GM12878 (cell line): ENCODE results near the gene STRIP2. TPM values are rescaled to one million over a fixed set of nuclear protein-coding genes. Genes with fewer than 3 reads are reported as not detected.

Experiments
- ATAC-seq: fragments of 200-7000 bp; cut with Tn5 transposase; 3 replicates; pipeline ENCODE4 v1.9.1; 2020; ENCODE audit warnings: mild to moderate bottlenecking, moderate library complexity
- BruUV-seq: library from RNA; stranded (reverse); fragments of 400-500 nt; replicated peaks from 2 replicates; lab custom pipeline; 2021; lab: Mats Ljungman, UMichigan
- CTCF ChIA-PET: fragments of 300-600 bp; sonication (Branson Sonifier 250); formaldehyde crosslinking; extraction: SDS; loops from one replicate; lab custom pipeline; 2021; ENCODE audit warnings: inconsistent platforms; lab: Yijun Ruan, JAX
- POLR2A ChIA-PET: fragments of 350-600 bp; formaldehyde crosslinking; extraction: SDS; loops from one replicate; lab custom pipeline; 2021; ENCODE audit warnings: inconsistent platforms; lab: Charles Lee
- RAD21 ChIA-PET: fragments of 300-600 bp; sonication (Branson Sonifier 250); formaldehyde crosslinking; loops from one replicate; lab custom pipeline; 2023; ENCODE audit warnings: antibody characterized with exemption; ENCODE audit not compliant: unreplicated experiment; lab: Charles Lee
- SMC1A ChIA-PET: fragments of 300-600 bp; sonication (Branson Sonifier 250); formaldehyde crosslinking; loops from one replicate; lab custom pipeline; 2023; ENCODE audit not compliant: unreplicated experiment, uncharacterized antibody; lab: Charles Lee
- DNase-seq: peaks from one replicate; pipeline ENCODE4 v3.0.0-alpha.2; 2011; ENCODE audit warnings: low read depth, low spot score
- FAIRE-seq: peaks from 3 replicates; lab custom pipeline; 2011; peaks lifted over from hg19 to GRCh38; lab: Jason Lieb, UNC
- H2AFZ ChIP-seq: 2 replicates; pipeline ENCODE4 v1.6.0; 2011; ENCODE audit warnings: low read depth, low read length, control low read depth; ENCODE audit not compliant: control insufficient read depth
- H3K27ac ChIP-seq: 2 replicates; pipeline ENCODE4 v1.5.1; 2011; ENCODE audit warnings: control low read depth; ENCODE audit not compliant: control insufficient read depth, insufficient read depth
- H3K27me3 ChIP-seq, 2 experiments: replicated peaks in 1 of 2; 2 replicates each; pipeline versions ENCODE4 v1.6.0 to v1.6.1; 2011; ENCODE audit warnings: low read length in 1 of 2; ENCODE audit not compliant: control insufficient read depth in 2 of 2, insufficient read depth in 2 of 2
- H3K36me3 ChIP-seq, 2 experiments: 2 replicates each; pipeline ENCODE4 v1.5.1; 2011; ENCODE audit warnings: low read length in 1 of 2; ENCODE audit not compliant: control insufficient read depth in 2 of 2, insufficient read depth in 2 of 2
- H3K4me1 ChIP-seq: 2 replicates; pipeline ENCODE4 v1.6.1; 2011; ENCODE audit warnings: mild to moderate bottlenecking, low read length, moderate library complexity, mixed read lengths; ENCODE audit not compliant: control insufficient read depth, insufficient read depth
- H3K4me2 ChIP-seq: 2 replicates; pipeline ENCODE4 v1.6.0; 2011; ENCODE audit warnings: control low read depth; ENCODE audit not compliant: control insufficient read depth, insufficient read depth
- H3K4me3 ChIP-seq: fragments of 200-600 bp; sonication (generic); 2 replicates; pipeline ENCODE4 v1.5.1; 2016
- H3K79me2 ChIP-seq: 2 replicates; pipeline ENCODE4 v1.6.0; 2011; ENCODE audit warnings: low read length; ENCODE audit not compliant: control insufficient read depth, insufficient read depth
- H3K9ac ChIP-seq: 2 replicates; pipeline ENCODE4 v1.8.0; 2011; ENCODE audit warnings: low read length, control low read depth, mixed read lengths; ENCODE audit not compliant: control insufficient read depth, insufficient read depth
- H3K9me3 ChIP-seq: replicated peaks from 3 replicates; pipeline ENCODE4 v1.5.1; 2011; ENCODE audit warnings: mild to moderate bottlenecking, low read length; ENCODE audit not compliant: control insufficient read depth, insufficient read depth
- H4K20me1 ChIP-seq: 2 replicates; pipeline ENCODE4 v1.6.0; 2011; ENCODE audit not compliant: control insufficient read depth, insufficient read depth
- BCL11A ChIP-seq: IDR thresholded peaks from 2 replicates; pipeline ENCODE4 v1.6.1; 2011; ENCODE audit warnings: low read depth, low read length
- CBX5 ChIP-seq: sonication (generic); IDR thresholded peaks from 2 replicates; pipeline ENCODE4 v1.6.1; 2016; ENCODE audit warnings: low read depth, moderate library complexity, mild to moderate bottlenecking, inconsistent platforms
- CEBPB ChIP-seq, 2 experiments: fragments of 150-350 bp in 1 of 2; IDR thresholded peaks; 2 replicates each; pipeline ENCODE4 v1.6.1; 2012 to 2014; ENCODE audit warnings: low read depth in 2 of 2, low read length in 2 of 2, borderline replicate concordance in 1 of 2, inconsistent platforms in 1 of 2
- DPF2 ChIP-seq: fragments of 450-650 bp; IDR thresholded peaks from 2 replicates; pipeline ENCODE4 v1.6.1; 2017; ENCODE audit warnings: mild to moderate bottlenecking
- IKZF1 ChIP-seq: fragments of 450-650 bp; conservative IDR thresholded peaks from 2 replicates; pipeline ENCODE4 v1.6.1; 2017; ENCODE audit warnings: antibody characterized with exemption, mild to moderate bottlenecking
- IKZF2 ChIP-seq, 2 experiments: fragments of 450-650 bp; IDR thresholded peaks; 2 replicates each; pipeline ENCODE4 v1.6.1; 2017; ENCODE audit warnings: mild to moderate bottlenecking in 2 of 2, moderate library complexity in 2 of 2
- IRF4 ChIP-seq: IDR thresholded peaks from 2 replicates; pipeline ENCODE4 v1.6.1; 2011; ENCODE audit warnings: low read depth, low read length
- KLF5 ChIP-seq: fragments of 450-650 bp; IDR thresholded peaks from 2 replicates; pipeline ENCODE4 v1.6.1; 2014; ENCODE audit warnings: mild to moderate bottlenecking; ENCODE audit not compliant: partially characterized antibody
- MEF2B ChIP-seq: fragments of 450-650 bp; IDR thresholded peaks from 2 replicates; pipeline ENCODE4 v1.6.1; 2018; ENCODE audit warnings: mild to moderate bottlenecking, moderate library complexity; ENCODE audit not compliant: partially characterized antibody, poor library complexity, severe bottlenecking
- NFIC ChIP-seq: IDR thresholded peaks from 2 replicates; pipeline ENCODE4 v1.6.1; 2012; ENCODE audit warnings: low read depth, mild to moderate bottlenecking, inconsistent platforms, low read length, moderate library complexity
- NFYA ChIP-seq: IDR thresholded peaks from 2 replicates; pipeline ENCODE4 v1.6.1; 2011; ENCODE audit warnings: low read depth, mild to moderate bottlenecking, low read length, improper control_type of control experiment, borderline replicate concordance
- POLR2AphosphoS2 ChIP-seq: IDR thresholded peaks from 2 replicates; pipeline ENCODE4 v1.6.1; 2011; ENCODE audit warnings: low read depth, mild to moderate bottlenecking, low read length, improper control_type of control experiment, moderate library complexity
- RB1 ChIP-seq: fragments of 450-650 bp; formaldehyde crosslinking; IDR thresholded peaks from 2 replicates; pipeline ENCODE4 v1.6.1; 2017; ENCODE audit warnings: mild to moderate bottlenecking, borderline replicate concordance
- RBBP5 ChIP-seq: fragments of 200-600 bp; sonication (generic); conservative IDR thresholded peaks from 2 replicates; pipeline ENCODE4 v1.6.1; 2016
- TCF3 ChIP-seq: IDR thresholded peaks from 2 replicates; pipeline ENCODE4 v1.6.1; 2012; ENCODE audit warnings: low read depth, mild to moderate bottlenecking, low read length, borderline replicate concordance; ENCODE audit not compliant: insufficient read depth
- ZNF622 ChIP-seq: fragments of 450-650 bp; IDR thresholded peaks from 2 replicates; pipeline ENCODE4 v1.6.1; 2017; ENCODE audit warnings: mild to moderate bottlenecking, inconsistent platforms
- WGBS: methylation state at CpG from one replicate; pipeline ENCODE4 v1.1.6; 2016; ENCODE audit warnings: low lambda C conversion rate; ENCODE audit not compliant: insufficient replicate concordance, insufficient coverage; ENCODE audit errors: missing lambda C conversion rate; 5-methylcytosine and 5-hydroxymethylcytosine counted together
- in situ Hi-C: fragments of 300-500 bp; cut with MboI; formaldehyde crosslinking; loops from 9 replicates; pipeline ENCODE4 v1.14.3; 2018; ENCODE audit warnings: mixed read lengths
- intact Hi-C: fragments of 100-400 bp; cut with micrococcal nuclease; formaldehyde crosslinking; loops from one replicate; pipeline ENCODE4 v1.14.2; 2022; ENCODE audit not compliant: unreplicated experiment
- polyA plus RNA-seq, 11 experiments: library from polyadenylated mRNA; depleted of rRNA in 4 of 11; unstranded in 6 of 11; stranded (reverse) in 5 of 11; fragments of >200 nt; fragmentation: Nextera tagmentation in 4 of 11; fragmentation: Illumina TruSeq in 1 of 11; extraction: Ambion mirVana in 4 of 11; extraction: Trizol in 1 of 11; gene quantifications; 1 replicate in 1 of 11; 2 replicates in 10 of 11; pipeline versions ENCODE4 v1.2.1 to v1.2.3, GENCODE V29; 2011 to 2016; ENCODE audit warnings: inconsistent platforms in 2 of 11, missing spikeins in 2 of 11, low read depth in 1 of 11
- total RNA-seq, 4 experiments: library from RNA; depleted of rRNA in 3 of 4; stranded (reverse); fragments of >200 nt in 3 of 4; fragmentation: Illumina TruSeq in 1 of 4; extraction: Trizol in 1 of 4; gene quantifications; 2 replicates each; pipeline versions ENCODE4 v1.2.1 to v1.2.3, GENCODE V29; 2013 to 2021
- TF ChIP-seq, protein P1 (sequence below): fragments of 450-650 bp; formaldehyde crosslinking; IDR thresholded peaks from 2 replicates; pipeline ENCODE4 v1.5.0; 2022; ENCODE audit warnings: mild to moderate bottlenecking, missing genetic modification characterization
- TF ChIP-seq, protein P2 (sequence below): IDR thresholded peaks from 2 replicates; pipeline ENCODE4 v1.6.1; 2012; ENCODE audit warnings: low read length, inconsistent platforms
- TF ChIP-seq, protein P3 (sequence below): fragments of 450-650 bp; conservative IDR thresholded peaks from 2 replicates; pipeline ENCODE4 v1.6.1; 2017; ENCODE audit warnings: mild to moderate bottlenecking, moderate library complexity

STRIP2 gene
- total and polyA plus RNA-seq, 10 of the 15 experiments (the other 5 are each of a cell fraction or from before 2014, with no cell fraction given): 0.48 to 5.8 (median 1.8) TPM

DNA sequence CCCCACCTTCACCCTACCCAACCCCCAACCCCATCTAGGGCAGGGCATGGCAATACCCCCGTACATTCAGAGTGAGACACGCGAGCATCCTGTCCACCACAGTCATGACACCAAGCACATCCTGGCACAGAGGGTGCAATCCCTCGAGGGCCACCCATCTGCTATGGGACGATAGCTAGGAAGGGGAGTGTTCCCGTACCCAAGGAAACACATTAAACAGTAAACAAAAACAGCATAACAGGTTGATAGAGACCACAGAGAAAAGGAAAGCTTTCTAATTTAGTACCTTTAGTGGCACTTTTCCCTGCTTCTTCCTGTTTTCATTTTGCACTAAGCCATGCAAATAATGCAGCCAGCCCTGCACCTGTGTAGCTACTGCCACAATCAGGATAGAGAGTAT, 65.8 kb downstream of the STRIP2 start:
- H3K36me3 ChIP-seq: no peaks in the 10 kb centered on the region
- peak overlapping the region; percentile 40 for H3K4me2 ChIP-seq
- H4K20me1 ChIP-seq: no peaks in the 10 kb centered on the region
- H3K9me3 ChIP-seq: no peaks in the 10 kb centered on the region
- no peaks in the 10 kb centered on the region; a peak in 1 of 4 replicates for H3K27me3 ChIP-seq
- in situ Hi-C loops: no loop called here
- POLR2A ChIA-PET: no interaction called here
- no peak overlapping the region for H3K27ac ChIP-seq
- no peak overlapping the region for H3K4me3 ChIP-seq
- WGBS: 2% methylated on average over 6 of the region's 6 CpGs
- DNase-seq: peak; percentile 26
- CTCF ChIA-PET: interaction anchor here (0.6 to 1.8 kb wide), 5 partner anchors 15 to 325 kb away, joined by 3 to 4 read pairs (median 3); no protein-coding TSS in a partner anchor
- SMC1A ChIA-PET: no interaction called here
- H2AFZ ChIP-seq: peak overlapping the region; percentile 59
- RAD21 ChIA-PET: no interaction called here
- H3K9ac ChIP-seq: no peak overlapping the region
- peak; percentile 35 for ATAC-seq
- FAIRE-seq: no peak
- H3K4me1 ChIP-seq: peaks cover 17% of the 10 kb centered on the region; the same call in 1 of the 2 replicates
- intact Hi-C loops: loop anchor here (10.0 kb wide), 1 partner anchor 225 kb away; no protein-coding TSS in a partner anchor
- no peaks in the 10 kb centered on the region for H3K79me2 ChIP-seq
- BruUV-seq: no TSS peak
- TF ChIP-seq BCL11A: no peak
- no peak for TF ChIP-seq ZNF622
- no peak for TF ChIP-seq KLF5
- no peak for TF ChIP-seq NFYA
- peak; percentile 57 to 73; a peak in 2 of 4 replicates for TF ChIP-seq IKZF2 (IDR thresholded peaks at IDR 0.05)
- TF ChIP-seq CEBPB (IDR thresholded peaks at IDR 0.05; ENCODE audit: borderline replicate concordance in 1 of 2, low read depth in 2 of 2, low read length in 2 of 2): no peak
- TF ChIP-seq, protein P1, sequence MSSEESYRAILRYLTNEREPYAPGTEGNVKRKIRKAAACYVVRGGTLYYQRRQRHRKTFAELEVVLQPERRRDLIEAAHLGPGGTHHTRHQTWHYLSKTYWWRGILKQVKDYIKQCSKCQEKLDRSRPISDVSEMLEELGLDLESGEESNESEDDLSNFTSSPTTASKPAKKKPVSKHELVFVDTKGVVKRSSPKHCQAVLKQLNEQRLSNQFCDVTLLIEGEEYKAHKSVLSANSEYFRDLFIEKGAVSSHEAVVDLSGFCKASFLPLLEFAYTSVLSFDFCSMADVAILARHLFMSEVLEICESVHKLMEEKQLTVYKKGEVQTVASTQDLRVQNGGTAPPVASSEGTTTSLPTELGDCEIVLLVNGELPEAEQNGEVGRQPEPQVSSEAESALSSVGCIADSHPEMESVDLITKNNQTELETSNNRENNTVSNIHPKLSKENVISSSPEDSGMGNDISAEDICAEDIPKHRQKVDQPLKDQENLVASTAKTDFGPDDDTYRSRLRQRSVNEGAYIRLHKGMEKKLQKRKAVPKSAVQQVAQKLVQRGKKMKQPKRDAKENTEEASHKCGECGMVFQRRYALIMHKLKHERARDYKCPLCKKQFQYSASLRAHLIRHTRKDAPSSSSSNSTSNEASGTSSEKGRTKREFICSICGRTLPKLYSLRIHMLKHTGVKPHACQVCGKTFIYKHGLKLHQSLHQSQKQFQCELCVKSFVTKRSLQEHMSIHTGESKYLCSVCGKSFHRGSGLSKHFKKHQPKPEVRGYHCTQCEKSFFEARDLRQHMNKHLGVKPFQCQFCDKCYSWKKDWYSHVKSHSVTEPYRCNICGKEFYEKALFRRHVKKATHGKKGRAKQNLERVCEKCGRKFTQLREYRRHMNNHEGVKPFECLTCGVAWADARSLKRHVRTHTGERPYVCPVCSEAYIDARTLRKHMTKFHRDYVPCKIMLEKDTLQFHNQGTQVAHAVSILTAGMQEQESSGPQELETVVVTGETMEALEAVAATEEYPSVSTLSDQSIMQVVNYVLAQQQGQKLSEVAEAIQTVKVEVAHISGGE (CRISPR knock-in tag): no peak
- TF ChIP-seq, protein P2, sequence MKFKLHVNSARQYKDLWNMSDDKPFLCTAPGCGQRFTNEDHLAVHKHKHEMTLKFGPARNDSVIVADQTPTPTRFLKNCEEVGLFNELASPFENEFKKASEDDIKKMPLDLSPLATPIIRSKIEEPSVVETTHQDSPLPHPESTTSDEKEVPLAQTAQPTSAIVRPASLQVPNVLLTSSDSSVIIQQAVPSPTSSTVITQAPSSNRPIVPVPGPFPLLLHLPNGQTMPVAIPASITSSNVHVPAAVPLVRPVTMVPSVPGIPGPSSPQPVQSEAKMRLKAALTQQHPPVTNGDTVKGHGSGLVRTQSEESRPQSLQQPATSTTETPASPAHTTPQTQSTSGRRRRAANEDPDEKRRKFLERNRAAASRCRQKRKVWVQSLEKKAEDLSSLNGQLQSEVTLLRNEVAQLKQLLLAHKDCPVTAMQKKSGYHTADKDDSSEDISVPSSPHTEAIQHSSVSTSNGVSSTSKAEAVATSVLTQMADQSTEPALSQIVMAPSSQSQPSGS: no peak
- peak; percentile 21 for TF ChIP-seq MEF2B
- no peak for TF ChIP-seq CBX5
- no peak for TF ChIP-seq IRF4
- no peak for TF ChIP-seq RBBP5
- no peak for TF ChIP-seq NFIC
- no peak for TF ChIP-seq RB1
- TF ChIP-seq DPF2: no peak
- TF ChIP-seq IKZF1: 0 out of 2 replicates have a peak, but pooled peaks have one; percentile 13
- no peak for TF ChIP-seq POLR2AphosphoS2
- TF ChIP-seq, protein P3, sequence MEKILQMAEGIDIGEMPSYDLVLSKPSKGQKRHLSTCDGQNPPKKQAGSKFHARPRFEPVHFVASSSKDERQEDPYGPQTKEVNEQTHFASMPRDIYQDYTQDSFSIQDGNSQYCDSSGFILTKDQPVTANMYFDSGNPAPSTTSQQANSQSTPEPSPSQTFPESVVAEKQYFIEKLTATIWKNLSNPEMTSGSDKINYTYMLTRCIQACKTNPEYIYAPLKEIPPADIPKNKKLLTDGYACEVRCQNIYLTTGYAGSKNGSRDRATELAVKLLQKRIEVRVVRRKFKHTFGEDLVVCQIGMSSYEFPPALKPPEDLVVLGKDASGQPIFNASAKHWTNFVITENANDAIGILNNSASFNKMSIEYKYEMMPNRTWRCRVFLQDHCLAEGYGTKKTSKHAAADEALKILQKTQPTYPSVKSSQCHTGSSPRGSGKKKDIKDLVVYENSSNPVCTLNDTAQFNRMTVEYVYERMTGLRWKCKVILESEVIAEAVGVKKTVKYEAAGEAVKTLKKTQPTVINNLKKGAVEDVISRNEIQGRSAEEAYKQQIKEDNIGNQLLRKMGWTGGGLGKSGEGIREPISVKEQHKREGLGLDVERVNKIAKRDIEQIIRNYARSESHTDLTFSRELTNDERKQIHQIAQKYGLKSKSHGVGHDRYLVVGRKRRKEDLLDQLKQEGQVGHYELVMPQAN: no peak
- peak; percentile 24; the same call in 1 of the 2 replicates for TF ChIP-seq TCF3
